HepG2 (cell line): ENCODE results near the gene SLC9A5. TPM values are rescaled to one million over a fixed set of nuclear protein-coding genes. Genes with fewer than 3 reads are reported as not detected.

Experiments used
- ATAC-seq: fragments of 200-7000 bp; cut with Tn5 transposase; 3 replicates; pipeline ENCODE4 v1.9.1; 2020; ENCODE audit warnings: mild to moderate bottlenecking, moderate library complexity
- BruUV-seq: library from RNA; stranded (reverse); fragments of 400-500 nt; replicated peaks from 2 replicates; lab custom pipeline; 2021; lab: Mats Ljungman, UMichigan
- CTCF ChIA-PET: fragments of 300-600 bp; formaldehyde crosslinking; extraction: SDS; loops from one replicate; lab custom pipeline; 2021; ENCODE audit warnings: low total read pairs, inconsistent platforms, low intra/inter-chr PET ratio; lab: Yijun Ruan, JAX
- POLR2A ChIA-PET: fragments of 350-600 bp; sonication (Branson Sonifier 250); formaldehyde crosslinking; loops from one replicate; lab custom pipeline; 2020; ENCODE audit warnings: antibody characterized with exemption, inconsistent platforms; lab: Yijun Ruan, JAX
- DNase-seq: peaks from one replicate; pipeline ENCODE4 v3.0.0-alpha.2; 2015; ENCODE audit warnings: low spot score
- FAIRE-seq: peaks from 3 replicates; lab custom pipeline; 2011; peaks lifted over from hg19 to GRCh38; lab: Jason Lieb, UNC
- H2AFZ ChIP-seq: one replicate; pipeline ENCODE4 v1.6.1; 2011; ENCODE audit warnings: low read length, inconsistent platforms
- H3K27ac ChIP-seq: fragments of 300-600 bp; 3 replicates; pipeline ENCODE4 v1.8.0; 2011; ENCODE audit warnings: mixed run types, mild to moderate bottlenecking, mixed read lengths, low read length, inconsistent platforms; ENCODE audit not compliant: insufficient read depth; ENCODE audit errors: extremely low read length
- H3K27me3 ChIP-seq, 2 experiments: fragments of 200-600 bp in 1 of 2; 2 replicates in 1 of 2; 3 replicates in 1 of 2; pipeline versions ENCODE4 v1.6.0 to v1.8.0; 2011; ENCODE audit warnings: low read length in 2 of 2, mild to moderate bottlenecking in 2 of 2, moderate library complexity in 2 of 2, inconsistent platforms in 1 of 2; ENCODE audit not compliant: insufficient read depth in 2 of 2, control insufficient read depth in 1 of 2
- H3K36me3 ChIP-seq, 2 experiments: fragments of 200-600 bp in 1 of 2; replicated peaks in 1 of 2; 2 replicates in 1 of 2; 3 replicates in 1 of 2; pipeline versions ENCODE4 v1.5.1 to v1.8.0; 2011; ENCODE audit warnings: low read length in 2 of 2, inconsistent platforms in 1 of 2; ENCODE audit not compliant: insufficient read depth in 2 of 2, control insufficient read depth in 1 of 2
- H3K4me1 ChIP-seq: 2 replicates; pipeline ENCODE4 v1.5.1; 2012; ENCODE audit warnings: low read length, inconsistent platforms; ENCODE audit not compliant: insufficient read depth
- H3K4me2 ChIP-seq: 2 replicates; pipeline ENCODE4 v1.6.0; 2011; ENCODE audit warnings: low read depth, low read length, inconsistent platforms
- H3K4me3 ChIP-seq, 3 experiments: fragments of 200-600 bp in 1 of 3; sonication (generic), shearing (Covaris generic) in 1 of 3; replicated peaks in 1 of 3; 2 replicates each; pipeline ENCODE4 v1.5.1; 2011 to 2016; ENCODE audit warnings: low read length in 3 of 3, inconsistent platforms in 2 of 3, low read depth in 2 of 3, mild to moderate bottlenecking in 2 of 3, control low read depth in 1 of 3, mixed read lengths in 1 of 3; ENCODE audit not compliant: insufficient read depth in 1 of 3
- H3K79me2 ChIP-seq: one replicate; pipeline ENCODE4 v1.6.1; 2011; ENCODE audit warnings: low read length, inconsistent platforms; ENCODE audit not compliant: insufficient read depth
- H3K9ac ChIP-seq: 2 replicates; pipeline ENCODE4 v1.6.0; 2011; ENCODE audit warnings: mild to moderate bottlenecking, low read depth, low read length, inconsistent platforms; ENCODE audit not compliant: insufficient read depth
- H3K9me3 ChIP-seq: 2 replicates; pipeline ENCODE4 v1.5.1; 2012; ENCODE audit warnings: mild to moderate bottlenecking, low read length
- H4K20me1 ChIP-seq: 2 replicates; pipeline ENCODE4 v1.6.0; 2011; ENCODE audit warnings: inconsistent platforms, mild to moderate bottlenecking, low read length, moderate library complexity; ENCODE audit not compliant: insufficient read depth
- ATF1 ChIP-seq: IDR thresholded peaks from 2 replicates; pipeline ENCODE4 v1.6.1; 2016; ENCODE audit warnings: mild to moderate bottlenecking, control low read depth
- DNMT1 ChIP-seq: sonication (generic); formaldehyde crosslinking; IDR thresholded peaks from 2 replicates; pipeline ENCODE4 v1.5.1; 2020; ENCODE audit warnings: mild to moderate bottlenecking, missing genetic modification reagents
- FOSL2 ChIP-seq: sonication (generic); formaldehyde crosslinking; IDR thresholded peaks from 2 replicates; pipeline ENCODE4 v1.4.0; 2020; ENCODE audit warnings: missing genetic modification reagents
- FOXP4 ChIP-seq: sonication (generic); formaldehyde crosslinking; IDR thresholded peaks from 2 replicates; pipeline ENCODE4 v1.4.0; 2020; ENCODE audit warnings: missing genetic modification reagents
- GLMP ChIP-seq: sonication (generic); formaldehyde crosslinking; IDR thresholded peaks from 2 replicates; pipeline ENCODE4 v1.9.0; 2021; ENCODE audit warnings: missing genetic modification reagents, mild to moderate bottlenecking, borderline replicate concordance
- KLF13 ChIP-seq: sonication (generic); formaldehyde crosslinking; IDR thresholded peaks from 2 replicates; pipeline ENCODE4 v1.4.0; 2020; ENCODE audit warnings: mild to moderate bottlenecking, missing genetic modification reagents
- MED8 ChIP-seq: sonication (generic); formaldehyde crosslinking; IDR thresholded peaks from 2 replicates; pipeline ENCODE4 v1.8.1; 2023; ENCODE audit warnings: mild to moderate bottlenecking, missing genetic modification reagents; ENCODE audit not compliant: insufficient replicate concordance
- MXD1 ChIP-seq: sonication (generic); formaldehyde crosslinking; IDR thresholded peaks from 2 replicates; pipeline ENCODE4 v1.4.0; 2020; ENCODE audit warnings: mild to moderate bottlenecking, missing genetic modification reagents
- TBP ChIP-seq: sonication (generic); formaldehyde crosslinking; IDR thresholded peaks from 2 replicates; pipeline ENCODE4 v1.5.0; 2020; ENCODE audit warnings: missing genetic modification reagents
- TFDP2 ChIP-seq: sonication (generic); formaldehyde crosslinking; IDR thresholded peaks from 2 replicates; pipeline ENCODE4 v1.4.0; 2020; ENCODE audit warnings: missing genetic modification reagents
- ZNF10 ChIP-seq: sonication (generic); formaldehyde crosslinking; IDR thresholded peaks from 2 replicates; pipeline ENCODE4 v1.4.0; 2020; ENCODE audit warnings: mild to moderate bottlenecking, low read depth, missing genetic modification reagents, borderline replicate concordance
- ZNF740 ChIP-seq: sonication (generic); formaldehyde crosslinking; IDR thresholded peaks from 2 replicates; pipeline ENCODE4 v1.4.0; 2020; ENCODE audit warnings: missing genetic modification reagents
- ZNF777 ChIP-seq: sonication (generic); formaldehyde crosslinking; IDR thresholded peaks from 2 replicates; pipeline ENCODE4 v1.4.0; 2020; ENCODE audit warnings: missing genetic modification reagents
- WGBS: methylation state at CpG from one replicate; pipeline ENCODE4 v1.1.6; 2017; ENCODE audit warnings: low lambda C conversion rate; 5-methylcytosine and 5-hydroxymethylcytosine counted together
- in situ Hi-C: cut with HindIII; loops from 2 replicates; pipeline ENCODE4 v1.10.0; 2017; ENCODE audit warnings: low pct_unique_long_range_greater_than_20kb; ENCODE audit not compliant: extremely low pct_ligation_motif_present
- intact Hi-C: fragments of 100-400 bp; cut with micrococcal nuclease; formaldehyde crosslinking; loops from one replicate; pipeline ENCODE4 v1.10.0; 2022; ENCODE audit not compliant: unreplicated experiment
- polyA plus RNA-seq, 8 experiments: library from polyadenylated mRNA; depleted of rRNA in 3 of 8; stranded (reverse) in 7 of 8; unstranded in 1 of 8; fragments of >200 nt; fragmentation: Illumina TruSeq in 4 of 8; extraction: Trizol in 4 of 8; gene quantifications; 2 replicates each; pipeline versions ENCODE4 v1.2.1 to v1.2.3, GENCODE V29; 2011 to 2016; ENCODE audit warnings: low read depth in 4 of 8, missing spikeins in 1 of 8, mixed read lengths in 1 of 8; ENCODE audit not compliant: insufficient read depth in 1 of 8
- total RNA-seq, 5 experiments: library from RNA; depleted of rRNA; stranded (reverse); fragments of >200 nt; fragmentation: Illumina TruSeq; extraction: Trizol; gene quantifications; 2 replicates each; pipeline ENCODE4 v1.2.3, GENCODE V29; 2016; ENCODE audit warnings: low read depth in 1 of 5

Gene SLC9A5
- total and polyA plus RNA-seq, 2 of the 13 experiments (the other 11 are each of a cell fraction or from before 2014, with no cell fraction given), result 0.58 to 1.4 TPM

- intact Hi-C loops, result no loop called here
- Histone ChIP-seq H3K4me1 (no peaks in the 10 kb centered on the region), H2AFZ (no peak overlapping the region), H3K79me2 (no peaks in the 10 kb centered on the region), H3K9ac (no peak overlapping the region), H3K4me2 (no peak overlapping the region), H3K4me3 (no peak overlapping the region), H3K27ac (no peak overlapping the region), H4K20me1 (no peaks in the 10 kb centered on the region; the same call in 1 of the 2 replicates), H3K27me3 (peaks cover 0 to 6% of the 10 kb centered on the region in 2 experiments; a peak in 3 of 5 replicates), H3K36me3 (peaks cover 0 to 1% of the 10 kb centered on the region in 2 experiments; a peak in 1 of 5 replicates), H3K9me3 (no peaks in the 10 kb centered on the region)
- 89% methylated on average over 10 of the region's 11 CpGs for WGBS
- in situ Hi-C loops, result no loop called here
- FAIRE-seq (no peak), DNase-seq (no peak), ATAC-seq (peak; percentile 22)
- no TSS peak for BruUV-seq
- CTCF ChIA-PET, result no interaction called here
- POLR2A ChIA-PET, result interaction anchor here (0.9 to 2.6 kb wide), 4 partner anchors 10 to 61 kb away, joined by 3 to 13 read pairs (median 3); partner anchors contain the start of genes FHOD1, SLC9A5 and TMEM208
- no peak for TF ChIP-seq KLF13 (CRISPR knock-in tag)
- no peak for TF ChIP-seq FOXP4 (CRISPR knock-in tag)
- TF ChIP-seq GLMP, result no peak
- no peak for TF ChIP-seq MED8
- TF ChIP-seq TFDP2 (CRISPR knock-in tag), result no peak
- TF ChIP-seq DNMT1 (CRISPR knock-in tag), result no peak
- TF ChIP-seq ATF1 (CRISPR knock-in tag), result no peak
- no peak for TF ChIP-seq FOSL2 (CRISPR knock-in tag)
- TF ChIP-seq ZNF777 (CRISPR knock-in tag), result no peak
- TF ChIP-seq ZNF740 (CRISPR knock-in tag), result no peak
- TF ChIP-seq MXD1 (CRISPR knock-in tag), result no peak
- no peak for TF ChIP-seq TBP (CRISPR knock-in tag)
- TF ChIP-seq ZNF10 (CRISPR knock-in tag), result no peak
These were observed 22.2 kb downstream of the SLC9A5 start for GRCh38 chr16:67270931-67271338.
